Osteocyte (in vitro differentiated cells): ENCODE data around the gene RAI14. TPM values are rescaled to one million over a fixed set of nuclear protein-coding genes. Genes with fewer than 3 reads are reported as not detected.
A peak's percentile ranks its signal among the peaks of the same experiment; 100 is the strongest.

Experiments used
- DNase-seq: peaks from one replicate; pipeline ENCODE4 v3.0.0; 2021; ENCODE audit warnings: mixed read lengths; ENCODE audit not compliant: unreplicated experiment; ENCODE audit errors: extremely low spot score
- H3K27ac Mint-ChIP-seq: one replicate; pipeline ENCODE4 v1.8.0; 2021; ENCODE audit warnings: mild to moderate bottlenecking, mixed read lengths; ENCODE audit not compliant: unreplicated experiment
- H3K27me3 Mint-ChIP-seq: one replicate; pipeline ENCODE4 v1.8.0; 2021; ENCODE audit warnings: mixed read lengths; ENCODE audit not compliant: unreplicated experiment
- H3K36me3 Mint-ChIP-seq: one replicate; pipeline ENCODE4 v1.8.0; 2021; ENCODE audit warnings: mixed read lengths; ENCODE audit not compliant: unreplicated experiment
- H3K4me1 Mint-ChIP-seq: one replicate; pipeline ENCODE4 v1.8.0; 2021; ENCODE audit warnings: mixed read lengths; ENCODE audit not compliant: unreplicated experiment
- H3K4me3 Mint-ChIP-seq: one replicate; pipeline ENCODE4 v1.8.0; 2021; ENCODE audit warnings: mild to moderate bottlenecking, moderate library complexity, mixed read lengths; ENCODE audit not compliant: unreplicated experiment
- H3K9me3 Mint-ChIP-seq: one replicate; pipeline ENCODE4 v1.8.0; 2021; ENCODE audit warnings: mixed read lengths; ENCODE audit not compliant: unreplicated experiment
- total RNA-seq: library from RNA; stranded (reverse); gene quantifications from 2 replicates; pipeline ENCODE4 v1.2.1, GENCODE V29; 2021
- TF ChIP-seq, protein P1 (sequence below): fragments of 200-600 bp; sonication (generic); IDR thresholded peaks from 2 replicates; pipeline ENCODE4 v1.5.0; 2021; ENCODE audit warnings: antibody characterized with exemption, mild to moderate bottlenecking, moderate library complexity

The RAI14 gene
- total RNA-seq, 1 donor from 2014 or later, result 130 TPM

DNA sequence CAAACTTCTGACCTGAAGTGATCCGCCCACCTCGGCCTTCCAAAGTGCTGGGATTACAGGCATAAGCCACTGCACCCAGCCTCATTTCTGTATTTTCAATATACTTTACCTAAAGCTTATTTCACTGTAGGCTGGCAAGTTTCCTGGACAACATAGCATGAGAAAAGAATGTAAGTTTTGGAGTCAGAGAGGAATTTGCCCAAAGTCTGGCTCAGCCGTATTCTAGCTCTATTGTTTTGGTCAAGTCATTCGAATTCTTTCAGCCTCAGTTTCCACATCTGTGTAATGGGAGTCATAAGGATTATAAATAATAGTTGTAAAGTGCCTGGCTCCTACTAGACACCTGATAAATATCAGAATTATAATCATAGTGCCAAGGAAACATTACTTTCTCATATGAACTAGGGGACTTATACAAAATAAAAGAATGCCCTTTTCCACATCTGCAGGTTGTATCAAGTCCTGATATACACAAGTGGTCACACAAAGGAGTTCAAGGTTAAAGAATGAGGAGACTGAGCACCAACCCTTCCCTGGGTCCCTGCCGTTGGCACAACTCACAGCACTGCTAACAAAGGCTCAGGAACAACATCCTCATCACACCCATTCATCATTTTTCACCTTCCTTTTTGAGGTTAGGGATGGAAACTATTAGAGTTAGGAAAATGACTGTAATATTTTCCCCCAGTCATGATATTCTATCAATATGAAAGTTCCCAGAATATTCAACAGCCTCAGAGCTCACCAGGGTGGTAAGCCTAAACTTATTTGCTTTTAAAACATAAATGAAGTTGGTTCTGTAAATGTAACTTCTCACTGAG is 34.6 kb upstream of the RAI14 start:
- H3K27ac Mint-ChIP-seq, result peak overlapping the region; percentile 29
- peaks cover 2% of the 10 kb centered on the region for H3K36me3 Mint-ChIP-seq
- no peak for DNase-seq
- peaks cover 13% of the 10 kb centered on the region for H3K4me1 Mint-ChIP-seq
- H3K27me3 Mint-ChIP-seq, result no peaks in the 10 kb centered on the region
- H3K4me3 Mint-ChIP-seq, result no peak overlapping the region
- H3K9me3 Mint-ChIP-seq, result no peaks in the 10 kb centered on the region
- TF ChIP-seq, protein P1, sequence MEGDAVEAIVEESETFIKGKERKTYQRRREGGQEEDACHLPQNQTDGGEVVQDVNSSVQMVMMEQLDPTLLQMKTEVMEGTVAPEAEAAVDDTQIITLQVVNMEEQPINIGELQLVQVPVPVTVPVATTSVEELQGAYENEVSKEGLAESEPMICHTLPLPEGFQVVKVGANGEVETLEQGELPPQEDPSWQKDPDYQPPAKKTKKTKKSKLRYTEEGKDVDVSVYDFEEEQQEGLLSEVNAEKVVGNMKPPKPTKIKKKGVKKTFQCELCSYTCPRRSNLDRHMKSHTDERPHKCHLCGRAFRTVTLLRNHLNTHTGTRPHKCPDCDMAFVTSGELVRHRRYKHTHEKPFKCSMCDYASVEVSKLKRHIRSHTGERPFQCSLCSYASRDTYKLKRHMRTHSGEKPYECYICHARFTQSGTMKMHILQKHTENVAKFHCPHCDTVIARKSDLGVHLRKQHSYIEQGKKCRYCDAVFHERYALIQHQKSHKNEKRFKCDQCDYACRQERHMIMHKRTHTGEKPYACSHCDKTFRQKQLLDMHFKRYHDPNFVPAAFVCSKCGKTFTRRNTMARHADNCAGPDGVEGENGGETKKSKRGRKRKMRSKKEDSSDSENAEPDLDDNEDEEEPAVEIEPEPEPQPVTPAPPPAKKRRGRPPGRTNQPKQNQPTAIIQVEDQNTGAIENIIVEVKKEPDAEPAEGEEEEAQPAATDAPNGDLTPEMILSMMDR, result no peak

DNA sequence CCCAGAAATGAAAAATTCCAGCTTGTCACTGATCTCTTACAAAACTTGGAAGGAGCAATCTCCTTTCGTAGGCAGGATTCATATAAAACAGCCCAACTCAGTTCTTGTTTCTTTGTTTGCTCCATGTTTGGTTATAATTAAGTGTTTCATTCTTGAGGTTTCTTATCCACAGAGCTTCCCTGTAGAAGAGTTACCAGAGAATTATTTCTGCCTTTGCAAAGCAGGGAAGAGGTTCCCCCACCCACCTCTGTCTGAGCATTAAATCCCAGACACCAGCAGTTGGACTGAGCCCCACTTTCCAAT is 34.1 kb upstream of the RAI14 start:
- no peak for DNase-seq
- H3K4me1 Mint-ChIP-seq, result peaks cover 13% of the 10 kb centered on the region
- H3K9me3 Mint-ChIP-seq, result no peaks in the 10 kb centered on the region
- TF ChIP-seq, protein P1, result no peak
- no peaks in the 10 kb centered on the region for H3K27me3 Mint-ChIP-seq
- H3K36me3 Mint-ChIP-seq, result peaks cover 2% of the 10 kb centered on the region
- H3K27ac Mint-ChIP-seq, result peak overlapping the region; percentile 29
- no peak overlapping the region for H3K4me3 Mint-ChIP-seq

DNA sequence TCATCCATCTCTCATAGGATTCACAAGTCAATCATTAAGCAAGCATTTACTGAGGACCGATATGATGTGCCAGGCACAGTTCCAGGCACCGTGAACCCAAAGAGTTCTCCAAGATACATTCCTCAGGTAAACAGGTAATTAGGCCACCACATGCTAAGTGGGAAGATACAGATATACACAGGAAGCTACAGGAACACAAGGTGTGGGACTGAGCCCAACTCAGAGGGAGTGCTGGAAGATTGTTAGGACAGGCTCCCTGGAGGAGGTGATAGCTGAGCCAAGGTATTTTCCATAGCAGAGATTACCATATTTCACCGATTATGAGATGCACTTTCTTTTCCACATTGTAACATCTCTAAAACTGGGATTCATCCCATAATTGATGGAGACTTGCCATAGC is 31.4 kb upstream of the RAI14 start:
- H3K9me3 Mint-ChIP-seq, result no peaks in the 10 kb centered on the region
- no peak overlapping the region for H3K4me3 Mint-ChIP-seq
- peaks cover 2% of the 10 kb centered on the region for H3K36me3 Mint-ChIP-seq
- peaks cover 19% of the 10 kb centered on the region for H3K4me1 Mint-ChIP-seq
- no peak overlapping the region for H3K27ac Mint-ChIP-seq
- H3K27me3 Mint-ChIP-seq, result no peaks in the 10 kb centered on the region
- TF ChIP-seq, protein P1, result no peak
- DNase-seq, result no peak

DNA sequence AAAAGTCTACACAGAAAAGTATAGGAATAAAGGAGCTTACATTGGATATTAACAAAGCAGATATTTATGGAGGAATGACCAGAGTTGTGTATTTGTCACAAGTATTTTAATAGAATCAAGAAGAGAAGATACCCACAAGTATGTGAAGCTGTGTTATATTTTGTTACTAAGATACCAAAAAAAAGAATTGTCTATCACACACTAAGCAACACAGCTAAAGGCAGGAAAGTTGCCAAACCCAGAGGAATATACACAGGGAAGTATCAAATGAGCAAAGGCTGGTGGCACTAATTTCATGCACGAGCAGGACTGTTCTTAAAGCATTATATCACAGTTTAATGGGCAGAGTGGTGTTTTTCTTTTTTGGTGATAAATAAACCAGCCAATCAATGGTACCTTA is 30.9 kb upstream of the RAI14 start:
- H3K27ac Mint-ChIP-seq, result no peak overlapping the region

DNA sequence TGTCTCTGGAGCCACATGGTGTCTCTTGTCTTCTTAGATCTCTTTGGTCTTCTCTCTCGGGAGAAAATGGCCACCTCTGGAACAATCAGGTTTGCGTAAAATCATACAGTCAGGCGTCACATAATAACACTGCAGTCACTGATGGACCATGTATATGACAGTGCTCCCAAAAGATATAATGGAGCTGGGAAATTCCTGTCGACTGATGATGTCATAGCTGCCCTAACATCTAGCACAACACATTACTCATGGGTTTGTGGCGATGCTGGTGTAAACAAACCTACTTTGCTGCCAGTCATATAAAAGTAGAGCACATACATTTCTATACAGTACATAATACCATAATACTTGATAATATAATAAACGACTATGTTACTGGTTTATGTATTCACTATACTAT is 30.1 kb upstream of the RAI14 start:
- Mint-ChIP-seq H3K4me1 (peaks cover 19% of the 10 kb centered on the region), H3K27me3 (no peaks in the 10 kb centered on the region), H3K36me3 (peaks cover 2% of the 10 kb centered on the region), H3K27ac (no peak overlapping the region), H3K9me3 (no peaks in the 10 kb centered on the region), H3K4me3 (no peak overlapping the region)
- DNase-seq, result no peak
- TF ChIP-seq, protein P1, result no peak

More for the DNA sequence above, 30.9 kb upstream of the RAI14 start:
- H3K9me3 Mint-ChIP-seq, result no peaks in the 10 kb centered on the region
- peaks cover 19% of the 10 kb centered on the region for H3K4me1 Mint-ChIP-seq
- TF ChIP-seq, protein P1, result no peak
- no peak for DNase-seq
- H3K4me3 Mint-ChIP-seq, result no peak overlapping the region
- H3K36me3 Mint-ChIP-seq, result peaks cover 2% of the 10 kb centered on the region
- no peaks in the 10 kb centered on the region for H3K27me3 Mint-ChIP-seq
